GM20431 (cell line): ENCODE data around the gene STK32C.

Experiments
- in situ Hi-C: fragments of 300-500 bp; cut with MseI, MboI; formaldehyde crosslinking; loops from one replicate; pipeline ENCODE4 v1.15.0; 2020; ENCODE audit warnings: low sequenced_read_pairs; ENCODE audit not compliant: unreplicated experiment

STK32C gene

DNA sequence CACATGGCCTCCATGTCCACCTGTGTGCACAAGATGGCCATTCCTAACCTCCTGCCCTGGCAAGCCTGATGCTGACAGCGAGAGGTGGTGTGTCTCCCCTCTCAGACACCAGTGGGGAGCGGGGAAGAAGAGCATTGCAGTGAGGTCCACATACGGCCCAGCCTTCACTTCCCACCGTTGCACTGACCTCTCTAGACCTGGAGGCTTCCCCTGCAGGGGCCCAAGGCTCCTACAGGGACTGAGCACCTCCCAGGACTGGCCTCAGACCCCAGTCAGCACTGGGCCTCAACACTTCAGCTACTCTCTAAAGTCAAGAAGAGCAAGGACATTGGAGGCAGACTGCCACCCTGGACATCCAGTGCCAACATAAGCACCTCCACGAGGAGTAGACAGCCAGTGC, 15.9 kb downstream of the STK32C start:
- in situ Hi-C loops: no loop called here

DNA sequence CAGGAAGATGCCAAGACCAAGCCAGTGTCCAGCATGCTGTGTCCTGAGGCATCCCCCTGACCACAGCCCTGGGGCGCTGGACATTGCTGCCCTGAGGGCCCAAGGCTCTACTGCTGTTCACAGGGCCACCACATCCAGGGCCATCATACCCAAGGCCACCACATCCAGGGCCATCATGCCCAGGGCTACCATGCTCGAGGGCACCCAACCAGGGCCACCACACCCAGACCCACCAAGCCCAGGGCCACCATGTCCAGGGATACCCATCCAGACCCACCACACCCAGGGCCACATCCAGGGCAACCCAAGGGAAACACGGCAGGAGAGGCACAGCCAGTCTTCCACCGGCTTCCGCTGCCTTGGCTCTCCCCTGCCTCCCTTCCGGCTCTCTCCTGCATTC, 17.1 kb downstream of the STK32C start:
- in situ Hi-C loops: no loop called here

DNA sequence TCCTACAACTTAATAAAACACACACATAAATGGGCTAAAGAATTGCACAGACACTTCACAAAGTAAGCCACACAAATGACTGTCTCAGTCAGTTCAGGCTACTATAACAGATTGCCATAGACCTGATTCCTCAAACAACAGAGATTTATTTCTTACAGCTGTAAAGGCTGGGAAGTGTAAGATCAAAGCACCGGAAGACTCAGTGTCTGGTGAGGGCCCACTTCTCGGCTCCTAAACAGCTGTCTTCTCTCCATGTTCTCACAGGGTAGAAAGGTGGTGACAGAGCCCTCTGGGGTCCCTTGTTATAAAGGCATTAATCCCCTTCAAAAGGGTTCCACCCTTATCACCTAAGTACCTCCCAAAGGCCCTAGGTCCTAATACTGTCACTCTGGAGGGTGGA, 18.3 kb downstream of the STK32C start:
- in situ Hi-C loops: no loop called here

DNA sequence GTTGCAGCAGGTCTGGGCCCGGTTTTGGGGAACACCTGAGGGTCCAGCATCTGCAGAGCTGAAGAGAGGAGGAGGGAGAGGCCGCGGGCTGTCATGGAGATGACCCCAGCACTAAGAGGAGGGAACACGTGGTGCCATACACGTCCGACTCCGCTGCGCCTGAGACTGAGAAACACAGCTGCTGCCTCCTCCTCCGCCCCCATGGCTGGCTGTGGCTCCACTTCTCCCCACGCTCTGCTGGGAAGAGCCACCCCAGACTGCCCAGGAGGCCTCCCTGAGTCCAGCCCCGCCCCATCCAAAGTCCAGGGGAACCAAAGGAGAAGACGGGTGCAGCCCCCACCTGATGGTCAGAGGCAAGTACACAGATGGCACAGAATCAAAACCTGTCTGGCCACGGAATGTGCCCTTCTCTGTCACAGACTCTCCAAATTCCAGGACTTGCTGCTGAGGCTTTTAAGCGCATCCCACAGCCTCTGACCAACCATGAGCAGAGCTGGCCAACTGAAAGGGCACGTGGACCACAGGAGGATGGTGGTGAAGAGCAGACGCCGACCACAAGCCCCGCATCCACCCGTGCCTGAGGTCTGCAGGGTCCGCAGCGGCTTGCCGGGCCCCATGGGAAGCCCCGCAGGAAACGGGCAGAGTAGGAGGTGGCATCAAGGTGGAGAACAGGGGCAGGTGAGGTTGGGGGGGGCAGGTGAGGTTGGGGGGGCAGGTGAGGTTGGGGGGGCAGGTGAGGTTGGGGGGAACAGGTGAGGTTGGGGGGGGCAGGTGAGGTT, 24.0 kb downstream of the STK32C start:
- in situ Hi-C loops: no loop called here

DNA sequence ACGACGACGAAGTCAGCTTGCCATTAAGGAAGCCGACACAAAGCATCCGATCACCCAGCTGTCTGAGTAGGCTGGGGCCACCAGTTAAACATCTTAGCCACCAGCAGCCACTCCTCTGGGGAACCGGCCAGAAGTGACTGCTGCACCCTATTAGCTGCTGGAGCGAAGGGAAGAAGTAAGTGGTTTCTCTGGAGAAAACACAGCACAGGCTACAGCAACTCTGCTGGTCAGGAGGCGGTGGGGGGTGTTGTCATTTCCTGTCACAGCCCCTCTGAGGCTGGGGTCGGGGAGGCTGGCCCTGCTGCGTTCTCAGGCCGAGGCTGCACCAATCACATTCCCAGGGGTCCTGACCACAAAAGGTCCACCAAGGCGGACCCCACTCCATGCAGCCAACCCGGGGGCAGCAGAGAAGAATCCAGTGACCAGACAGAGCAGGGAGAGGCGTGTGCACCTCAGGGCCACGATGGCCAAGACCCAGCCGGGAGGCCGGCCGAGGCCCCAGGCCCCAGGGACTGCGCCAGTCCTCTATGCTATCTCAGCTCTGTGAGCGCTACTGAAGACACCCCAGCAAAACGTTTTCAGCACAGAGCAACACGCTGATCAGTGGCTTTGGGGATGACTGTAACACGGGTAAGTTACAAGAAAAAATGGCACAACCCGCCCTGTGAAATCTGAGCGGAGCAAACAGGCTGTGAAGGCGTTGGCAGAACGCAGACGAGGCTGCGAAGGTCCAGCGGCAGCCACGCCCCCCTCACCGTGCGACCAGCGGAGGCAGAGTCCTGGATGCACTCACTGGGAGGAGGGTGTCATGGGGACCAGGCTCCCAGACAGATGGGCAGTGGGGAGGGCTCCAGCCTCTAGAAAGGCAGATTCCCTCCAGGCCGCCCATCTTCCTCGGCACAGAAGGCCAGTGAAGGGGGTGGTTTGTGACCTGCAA, 24.8 kb downstream of the STK32C start:
- in situ Hi-C loops: no loop called here

- in situ Hi-C loops: no loop called here
These were observed 25.7 kb downstream of the STK32C start for GRCh38 chr10:132281915-132282666.

DNA sequence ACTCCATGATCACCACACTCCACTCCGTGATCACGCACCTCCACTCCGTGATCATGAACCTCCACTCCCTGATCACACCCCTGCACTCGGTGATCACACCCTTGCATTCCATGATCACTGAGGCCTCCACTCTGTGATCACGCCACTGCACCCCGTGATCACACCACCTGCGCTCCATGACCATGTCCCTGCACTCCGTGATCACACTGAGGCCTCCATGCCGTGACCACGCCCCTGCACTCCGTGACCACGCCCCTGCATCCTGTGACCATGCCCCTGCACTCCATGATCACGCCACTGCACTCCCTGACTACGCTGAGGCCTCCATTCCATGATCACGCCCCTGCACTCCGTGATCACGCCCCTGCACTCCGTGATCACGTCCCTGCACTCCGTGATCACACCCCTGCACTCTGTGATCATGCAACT, 27.1 kb downstream of the STK32C start:
- in situ Hi-C loops: no loop called here

- in situ Hi-C loops: no loop called here
These were observed 27.7 kb downstream of the STK32C start for GRCh38 chr10:132279873-132280645.

DNA sequence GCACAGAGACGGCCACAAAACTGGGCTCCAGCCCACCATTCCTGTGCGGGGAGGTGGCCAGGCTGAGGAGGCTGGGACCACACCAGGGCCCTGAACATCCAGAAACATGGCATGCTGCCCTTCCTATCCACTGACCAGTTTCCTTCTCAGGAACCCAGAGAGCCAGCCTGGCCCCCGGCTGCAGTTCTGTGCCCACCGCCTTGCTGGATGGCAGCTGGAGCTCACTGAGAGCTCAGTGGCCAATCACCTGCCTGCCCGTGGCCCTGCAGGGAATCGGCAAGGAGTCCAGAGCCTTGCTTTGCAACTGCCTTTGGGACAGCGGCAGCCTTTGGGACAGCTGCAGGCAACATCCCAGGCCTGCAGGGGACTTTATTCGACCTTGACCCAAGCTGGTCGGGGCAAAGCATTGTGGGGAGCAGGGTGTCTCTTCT, 30.4 kb downstream of the STK32C start:
- in situ Hi-C loops: no loop called here

DNA sequence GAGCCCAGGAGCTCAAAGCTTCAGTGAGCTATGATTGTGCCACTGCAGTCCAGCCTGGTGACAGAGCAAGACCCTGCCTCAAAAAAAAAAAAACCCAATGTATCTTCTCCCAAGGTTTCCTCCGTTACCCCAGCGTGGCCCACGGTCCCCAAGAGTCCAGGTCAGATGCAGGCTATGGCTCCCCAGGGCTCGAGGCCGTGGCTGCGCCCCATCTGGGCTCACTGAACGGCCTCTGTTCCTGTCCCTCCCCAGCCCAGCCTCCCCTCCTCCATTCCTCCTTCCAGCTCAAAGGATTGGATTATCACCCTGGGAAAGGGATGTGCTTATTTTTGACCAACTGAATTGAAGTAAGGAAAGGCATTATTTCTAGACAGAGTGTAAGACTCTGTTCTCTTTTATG, 31.0 kb downstream of the STK32C start:
- in situ Hi-C loops: no loop called here

- in situ Hi-C loops: no loop called here
These were observed 31.5 kb downstream of the STK32C start for GRCh38 chr10:132276179-132276675.

DNA sequence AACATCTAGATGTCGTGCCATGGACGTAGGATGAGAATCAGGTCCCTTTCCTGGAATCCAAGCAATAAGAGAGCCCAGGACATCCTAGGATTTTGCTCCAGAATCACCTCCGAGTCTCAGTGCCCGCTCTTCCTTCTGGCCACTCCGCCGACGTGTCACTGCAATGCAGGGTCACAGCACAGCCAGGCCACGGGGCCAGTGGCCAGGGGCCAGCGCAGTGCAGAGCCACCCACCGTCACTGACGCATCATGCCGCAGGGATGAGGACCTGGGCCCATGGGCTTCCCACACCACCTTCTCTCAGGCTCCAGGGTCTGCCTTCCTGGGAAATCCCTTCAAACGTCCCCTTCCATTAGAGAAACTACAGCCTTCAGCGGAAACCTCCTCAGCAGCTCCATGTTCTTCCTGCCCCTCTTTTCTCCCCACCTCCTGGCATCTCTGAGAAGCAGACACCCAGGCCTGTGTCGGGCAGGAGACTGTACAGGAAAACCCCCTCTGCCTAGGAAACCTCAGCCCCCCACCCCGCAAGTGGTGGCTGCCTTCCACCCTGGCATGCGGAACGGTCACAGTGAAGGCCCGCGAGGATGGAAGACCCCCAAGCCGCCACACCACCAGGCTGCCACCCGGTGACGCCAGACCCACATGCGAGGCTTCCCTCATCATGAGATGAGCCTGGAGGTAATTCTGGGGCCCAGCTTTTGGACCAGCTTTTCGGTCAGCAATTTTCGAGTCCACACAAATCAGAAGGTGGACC, 32.1 kb downstream of the STK32C start:
- in situ Hi-C loops: no loop called here

GRCh38 chr10:132274986-132275385, 32.8 kb downstream of the STK32C start:
- in situ Hi-C loops: no loop called here

GRCh38 chr10:132274581-132274980, 33.2 kb downstream of the STK32C start:
- in situ Hi-C loops: no loop called here

DNA sequence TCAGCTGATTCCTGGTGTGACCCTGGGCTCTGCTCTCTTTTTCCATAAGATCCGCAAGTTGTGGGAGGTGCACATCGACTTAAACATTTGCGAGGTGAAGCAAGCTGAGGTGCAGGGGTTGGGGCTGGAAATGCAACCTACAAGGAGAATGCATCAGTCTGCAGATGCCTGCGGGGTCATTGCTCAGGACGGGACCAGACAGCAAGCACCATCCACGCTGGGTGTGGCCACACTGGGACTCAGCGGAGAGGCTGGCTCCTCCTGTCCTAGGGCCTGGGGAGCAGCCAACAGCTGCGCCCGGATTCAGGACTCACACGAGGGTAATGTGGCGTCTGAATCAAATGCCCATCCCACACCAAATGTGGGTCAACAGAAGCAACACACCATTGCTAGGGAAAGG, 33.8 kb downstream of the STK32C start:
- in situ Hi-C loops: no loop called here

- in situ Hi-C loops: no loop called here
These were observed 34.3 kb downstream of the STK32C start for GRCh38 chr10:132273304-132273944.

DNA sequence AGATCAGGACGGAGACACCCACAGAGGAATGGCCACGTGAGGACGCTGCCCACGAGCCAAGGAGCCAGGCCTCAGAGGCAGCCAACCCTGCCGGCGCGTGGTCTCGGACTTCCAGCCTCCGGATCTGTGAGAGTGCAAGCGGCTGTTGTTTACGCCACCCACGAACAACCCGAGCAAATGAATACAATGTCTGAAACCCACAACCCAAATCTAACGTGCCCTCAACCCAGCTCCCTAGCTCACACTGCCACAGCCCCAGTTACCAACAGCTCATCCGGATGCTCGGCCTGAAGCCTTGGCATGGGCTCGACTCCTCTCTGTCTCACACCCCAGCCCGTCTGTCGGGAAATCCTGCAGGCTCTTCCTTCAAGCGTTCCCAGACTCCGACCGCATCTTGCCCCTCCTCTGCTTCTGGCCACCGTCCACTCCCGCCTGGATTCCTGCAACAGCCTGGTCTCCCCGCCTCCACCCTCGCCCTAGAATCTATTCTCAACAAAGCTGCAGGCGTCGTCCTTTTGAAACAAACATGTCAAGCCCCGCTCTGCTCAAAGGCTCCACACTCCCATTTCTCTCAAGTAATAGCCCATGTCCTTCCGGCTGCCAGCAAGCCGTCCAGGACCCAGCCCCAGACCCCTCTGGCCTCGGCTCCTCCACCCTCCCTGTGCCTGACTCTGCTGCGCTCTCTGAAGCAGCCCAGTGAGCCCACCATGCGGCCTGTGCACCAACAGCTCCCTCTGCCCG, 35.3 kb downstream of the STK32C start:
- in situ Hi-C loops: no loop called here
